Peyer's patch (tissue), 4 donors: ENCODE measurements around the gene TCEA2. TPM values are rescaled to one million over a fixed set of nuclear protein-coding genes. Genes with fewer than 3 reads are reported as not detected.
A peak's percentile ranks its signal among the peaks of the same experiment; 100 is the strongest.

Source experiments
- DNase-seq, 3 donors: peaks; one replicate each; pipeline ENCODE4 v3.0.0-alpha.2; 2017 to 2019
- H3K27ac ChIP-seq, 4 donors: fragments of 200-600 bp; sonication (generic); one replicate each; pipeline ENCODE4 v1.5.1; 2016 to 2019
- H3K27me3 ChIP-seq, 2 donors: fragments of 200-600 bp; sonication (generic); one replicate each; pipeline ENCODE4 v1.5.1; 2019
- H3K36me3 ChIP-seq, 3 donors: fragments of 200-600 bp; sonication (generic); one replicate each; pipeline ENCODE4 v1.5.1; 2016 to 2019
- H3K4me1 ChIP-seq, 4 donors: fragments of 200-600 bp; sonication (generic); one replicate each; pipeline ENCODE4 v1.5.1; 2016 to 2019
- H3K4me3 ChIP-seq, 4 donors: fragments of 200-600 bp; sonication (generic); 1 replicate in 3 of 4; 2 replicates in 1 of 4; pipeline ENCODE4 v1.5.1; 2016 to 2019; ENCODE audit warnings: mild to moderate bottlenecking in 1 of 4
- H3K9me3 ChIP-seq, 4 donors: fragments of 200-600 bp; sonication (generic); one replicate each; pipeline ENCODE4 v1.5.1; 2016 to 2019; ENCODE audit warnings: mild to moderate bottlenecking in 1 of 4
- POLR2A ChIP-seq, 2 donors: fragments of 450-650 bp; IDR thresholded peaks; one replicate each; pipeline ENCODE4 v1.5.1; 2017; ENCODE audit warnings: antibody characterized with exemption in 2 of 2, mild to moderate bottlenecking in 2 of 2, moderate library complexity in 2 of 2
- total RNA-seq, 4 donors: library from RNA; depleted of rRNA; stranded (reverse); fragments of >200 nt; gene quantifications; one replicate each; pipeline ENCODE4 v1.1.0, GENCODE V29; 2016
- TF ChIP-seq, protein P1 (sequence below), 6 experiments: fragments of 450-650 bp in 4 of 6; fragments of 200-600 bp in 2 of 6; sonication (generic) in 1 of 6; IDR thresholded peaks; one replicate each; pipeline ENCODE4 v1.5.1; 2017 to 2019; ENCODE audit warnings: antibody characterized with exemption in 6 of 6, mild to moderate bottlenecking in 3 of 6, moderate library complexity in 1 of 6

TCEA2 gene
- total RNA-seq, 4 donors from 2014 or later, result 4.7 to 19.8 (median 8.3) TPM

DNA sequence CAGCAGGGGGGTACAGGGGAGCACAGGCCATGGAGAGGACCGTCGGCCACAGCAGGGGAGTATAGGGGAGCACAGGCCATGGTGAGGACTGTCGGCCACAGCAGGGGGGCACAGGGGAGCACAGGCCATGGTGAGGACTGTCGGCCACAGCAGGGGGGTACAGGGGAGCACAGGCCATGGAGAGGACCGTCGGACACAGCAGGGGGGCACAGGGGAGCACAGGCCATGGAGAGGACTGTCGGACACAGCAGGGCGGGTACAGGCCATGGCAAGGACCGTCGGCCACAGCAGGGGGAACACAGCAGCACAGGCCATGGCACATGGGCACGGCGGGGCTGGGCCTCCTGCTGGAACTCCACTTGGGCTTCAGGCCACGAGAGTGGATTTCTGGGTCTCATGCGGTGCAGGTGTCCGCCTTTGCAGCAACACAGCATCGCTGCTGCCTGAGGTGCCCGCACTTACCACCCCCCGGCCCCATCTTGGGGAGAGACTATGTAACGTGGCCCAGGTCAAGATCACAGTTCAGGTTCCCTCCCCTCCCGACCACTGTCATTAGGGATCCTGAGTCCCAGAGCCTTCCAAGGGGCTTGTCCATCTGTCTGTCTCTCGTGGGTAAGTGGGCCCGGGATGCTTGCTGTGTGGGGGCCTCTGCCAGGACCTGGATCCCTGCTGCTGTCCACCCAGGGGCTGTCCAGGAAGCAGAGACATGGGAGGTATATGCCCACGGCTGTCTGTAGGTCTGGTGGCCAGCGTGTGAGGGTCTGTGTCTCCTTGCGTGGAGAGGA lies 41.9 kb downstream of the TCEA2 start:
- Histone ChIP-seq H3K36me3 (no peaks in the 10 kb centered on the region), H3K4me3 (no peak overlapping the region), H3K4me1 (peaks cover 0 to 20% (median 4%) of the 10 kb centered on the region in 4 donors), H3K27me3 (peaks cover 0 to 19% of the 10 kb centered on the region in 2 donors), H3K27ac (no peak overlapping the region), H3K9me3 (no peaks in the 10 kb centered on the region)
- DNase-seq, result peak in 2 of 3 donors; percentile 13 to 36
- TF ChIP-seq POLR2A (IDR thresholded peaks at IDR 0.05), result no peak
- TF ChIP-seq, protein P1, sequence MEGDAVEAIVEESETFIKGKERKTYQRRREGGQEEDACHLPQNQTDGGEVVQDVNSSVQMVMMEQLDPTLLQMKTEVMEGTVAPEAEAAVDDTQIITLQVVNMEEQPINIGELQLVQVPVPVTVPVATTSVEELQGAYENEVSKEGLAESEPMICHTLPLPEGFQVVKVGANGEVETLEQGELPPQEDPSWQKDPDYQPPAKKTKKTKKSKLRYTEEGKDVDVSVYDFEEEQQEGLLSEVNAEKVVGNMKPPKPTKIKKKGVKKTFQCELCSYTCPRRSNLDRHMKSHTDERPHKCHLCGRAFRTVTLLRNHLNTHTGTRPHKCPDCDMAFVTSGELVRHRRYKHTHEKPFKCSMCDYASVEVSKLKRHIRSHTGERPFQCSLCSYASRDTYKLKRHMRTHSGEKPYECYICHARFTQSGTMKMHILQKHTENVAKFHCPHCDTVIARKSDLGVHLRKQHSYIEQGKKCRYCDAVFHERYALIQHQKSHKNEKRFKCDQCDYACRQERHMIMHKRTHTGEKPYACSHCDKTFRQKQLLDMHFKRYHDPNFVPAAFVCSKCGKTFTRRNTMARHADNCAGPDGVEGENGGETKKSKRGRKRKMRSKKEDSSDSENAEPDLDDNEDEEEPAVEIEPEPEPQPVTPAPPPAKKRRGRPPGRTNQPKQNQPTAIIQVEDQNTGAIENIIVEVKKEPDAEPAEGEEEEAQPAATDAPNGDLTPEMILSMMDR (IDR thresholded peaks at IDR 0.05), result no peak

DNA sequence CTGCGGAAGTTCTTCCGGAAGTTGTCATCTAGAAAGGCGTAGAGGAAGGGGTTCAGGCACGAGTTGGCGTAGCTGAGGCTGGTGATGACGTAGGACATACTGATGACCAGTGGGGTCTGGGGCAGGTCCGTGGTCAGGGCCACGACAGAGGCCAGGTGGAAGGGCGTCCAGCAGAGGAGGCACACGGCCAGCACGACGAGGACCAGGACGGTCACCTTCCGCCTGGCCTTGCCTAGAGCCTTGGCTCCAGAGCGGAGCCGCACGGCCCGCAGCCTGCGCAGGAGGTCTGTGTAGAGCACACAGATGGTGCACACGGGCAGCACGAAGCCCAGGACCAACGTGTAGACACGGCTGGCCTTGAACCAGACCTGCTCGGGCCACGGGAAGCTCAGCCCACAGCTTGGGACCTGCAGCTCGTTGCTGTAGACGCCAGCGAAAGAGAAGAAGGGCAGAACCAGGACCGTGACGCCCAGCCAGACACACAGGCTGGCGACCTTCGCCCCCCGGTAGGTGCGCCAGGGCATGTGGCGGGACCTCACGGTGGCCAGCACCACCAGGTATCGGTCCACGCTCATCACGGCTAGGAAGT lies 42.9 kb downstream of the TCEA2 start:
- peak in 2 of 3 donors; percentile 12 to 38 for DNase-seq
- TF ChIP-seq POLR2A (IDR thresholded peaks at IDR 0.05), result no peak
- TF ChIP-seq, protein P1 (IDR thresholded peaks at IDR 0.05), result no peak
- Histone ChIP-seq H3K4me3 (no peak overlapping the region), H3K9me3 (no peaks in the 10 kb centered on the region), H3K36me3 (no peaks in the 10 kb centered on the region), H3K27me3 (peaks cover 0 to 18% of the 10 kb centered on the region in 2 donors), H3K27ac (no peak overlapping the region), H3K4me1 (peaks cover 0 to 10% (median 4%) of the 10 kb centered on the region in 4 donors)

DNA sequence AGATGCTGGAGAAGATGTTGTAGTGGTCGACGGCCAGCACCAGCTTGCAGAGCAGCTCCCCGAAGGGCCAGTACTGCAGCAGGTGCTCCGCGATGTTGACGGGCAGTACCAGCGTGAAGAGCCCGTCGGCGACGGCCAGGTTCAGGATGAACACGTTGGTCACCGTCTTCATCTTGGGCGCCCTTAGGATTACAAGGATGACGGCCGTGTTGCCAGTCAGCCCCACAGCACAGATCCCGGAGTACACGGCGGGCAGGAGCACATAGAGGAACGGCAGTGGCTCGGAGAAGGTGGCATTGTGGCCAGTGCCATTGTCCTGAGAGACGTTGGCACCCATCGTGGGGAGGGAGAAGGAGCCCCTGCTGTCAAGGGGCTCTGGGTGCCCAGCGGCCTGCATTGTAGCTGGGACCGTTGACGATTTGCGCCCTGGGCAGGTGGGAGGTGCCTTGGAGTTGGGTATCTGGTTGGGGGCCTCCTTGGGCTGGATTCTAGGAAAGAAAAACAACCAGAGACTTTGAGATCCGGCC lies 43.5 kb downstream of the TCEA2 start:
- Histone ChIP-seq H3K4me3 (no peak overlapping the region), H3K27me3 (peaks cover 0 to 13% of the 10 kb centered on the region in 2 donors), H3K27ac (no peak overlapping the region), H3K4me1 (peaks cover 0 to 9% (median 4%) of the 10 kb centered on the region in 4 donors), H3K36me3 (no peaks in the 10 kb centered on the region), H3K9me3 (no peaks in the 10 kb centered on the region)
- peak in 1 of 3 donors; percentile 42 for DNase-seq
- TF ChIP-seq POLR2A (IDR thresholded peaks at IDR 0.05), result no peak
- TF ChIP-seq, protein P1 (IDR thresholded peaks at IDR 0.05), result no peak

DNA sequence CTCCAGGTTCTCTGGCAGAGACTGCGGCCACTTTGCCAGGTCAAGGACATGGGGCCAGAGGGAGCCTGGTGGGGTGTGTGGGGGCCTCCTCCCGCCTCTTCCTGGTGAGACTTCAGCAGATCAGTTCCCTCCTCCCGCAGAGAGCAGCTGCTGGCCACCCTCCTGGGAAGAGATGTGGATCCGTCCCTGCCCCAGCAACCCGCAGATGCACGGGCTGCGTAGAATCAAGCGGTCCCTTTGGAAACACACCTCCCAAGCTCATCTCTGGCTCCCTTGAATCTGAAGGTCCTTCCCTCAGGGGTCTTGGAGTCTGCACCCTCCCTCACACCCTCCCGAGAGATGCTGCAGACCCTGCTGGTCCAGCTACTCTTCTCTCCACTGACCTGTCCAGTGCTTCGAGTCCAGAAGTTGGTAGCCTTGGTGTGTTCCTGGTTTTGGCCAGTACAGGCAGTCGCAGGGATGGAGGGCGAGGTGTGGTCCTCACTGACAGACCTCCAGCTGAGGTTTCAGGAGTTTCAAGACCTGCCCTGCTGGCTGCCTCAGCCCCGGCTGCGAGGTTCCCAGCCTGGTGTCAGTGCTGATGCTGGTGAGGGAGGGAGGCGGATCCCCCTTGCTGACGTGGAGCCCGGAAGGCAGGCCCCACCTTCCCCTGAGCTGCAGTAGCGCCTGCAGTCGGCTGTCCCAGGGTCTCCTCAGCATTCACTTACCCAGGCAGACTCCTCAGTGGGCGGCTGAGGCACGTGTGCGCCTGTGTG lies 44.2 kb downstream of the TCEA2 start, which contains the start of gene NPBWR2:
Gene NPBWR2 (minus strand): TSS at position 585 of the 755 bp plus-strand sequence. CDS start 734 bp downstream, outside the sequence.
- DNase-seq, result peak in 2 of 3 donors; percentile 40 to 55
- H3K27me3 ChIP-seq, result peaks cover 0 to 6% of the 10 kb centered on the region in 2 donors

More for the DNA sequence above, 44.2 kb downstream of the TCEA2 start, which contains the start of gene NPBWR2:
- TF ChIP-seq, protein P1 (IDR thresholded peaks at IDR 0.05), result no peak
- TF ChIP-seq POLR2A (IDR thresholded peaks at IDR 0.05), result no peak
- Histone ChIP-seq H3K36me3 (no peaks in the 10 kb centered on the region), H3K4me3 (no peak within 1 kb of the TSS), H3K27ac (peak within 1 kb of the TSS in 2 of 4 donors; percentile 40 to 65), H3K4me1 (peaks cover 0 to 5% (median 2%) of the 10 kb centered on the region in 4 donors), H3K9me3 (no peaks in the 10 kb centered on the region)
